GM12878 (cell line): ENCODE measurements around the gene ZNF823. TPM values are rescaled to one million over a fixed set of nuclear protein-coding genes. Genes with fewer than 3 reads are reported as not detected.

Experiments
- ATAC-seq: fragments of 200-7000 bp; cut with Tn5 transposase; 3 replicates; pipeline ENCODE4 v1.9.1; 2020; ENCODE audit warnings: mild to moderate bottlenecking, moderate library complexity
- BruUV-seq: library from RNA; stranded (reverse); fragments of 400-500 nt; replicated peaks from 2 replicates; lab custom pipeline; 2021; lab: Mats Ljungman, UMichigan
- CTCF ChIA-PET: fragments of 300-600 bp; sonication (Branson Sonifier 250); formaldehyde crosslinking; extraction: SDS; loops from one replicate; lab custom pipeline; 2021; ENCODE audit warnings: inconsistent platforms; lab: Yijun Ruan, JAX
- POLR2A ChIA-PET: fragments of 350-600 bp; formaldehyde crosslinking; extraction: SDS; loops from one replicate; lab custom pipeline; 2021; ENCODE audit warnings: inconsistent platforms; lab: Charles Lee
- RAD21 ChIA-PET: fragments of 300-600 bp; sonication (Branson Sonifier 250); formaldehyde crosslinking; loops from one replicate; lab custom pipeline; 2023; ENCODE audit warnings: antibody characterized with exemption; ENCODE audit not compliant: unreplicated experiment; lab: Charles Lee
- SMC1A ChIA-PET: fragments of 300-600 bp; sonication (Branson Sonifier 250); formaldehyde crosslinking; loops from one replicate; lab custom pipeline; 2023; ENCODE audit not compliant: unreplicated experiment, uncharacterized antibody; lab: Charles Lee
- DNase-seq: peaks from one replicate; pipeline ENCODE4 v3.0.0-alpha.2; 2011; ENCODE audit warnings: low read depth, low spot score
- FAIRE-seq: peaks from 3 replicates; lab custom pipeline; 2011; peaks lifted over from hg19 to GRCh38; lab: Jason Lieb, UNC
- H2AFZ ChIP-seq: 2 replicates; pipeline ENCODE4 v1.6.0; 2011; ENCODE audit warnings: low read depth, low read length, control low read depth; ENCODE audit not compliant: control insufficient read depth
- H3K27ac ChIP-seq: 2 replicates; pipeline ENCODE4 v1.5.1; 2011; ENCODE audit warnings: control low read depth; ENCODE audit not compliant: control insufficient read depth, insufficient read depth
- H3K27me3 ChIP-seq, 2 experiments: replicated peaks in 1 of 2; 2 replicates each; pipeline versions ENCODE4 v1.6.0 to v1.6.1; 2011; ENCODE audit warnings: low read length in 1 of 2; ENCODE audit not compliant: control insufficient read depth in 2 of 2, insufficient read depth in 2 of 2
- H3K36me3 ChIP-seq, 2 experiments: 2 replicates each; pipeline ENCODE4 v1.5.1; 2011; ENCODE audit warnings: low read length in 1 of 2; ENCODE audit not compliant: control insufficient read depth in 2 of 2, insufficient read depth in 2 of 2
- H3K4me1 ChIP-seq: 2 replicates; pipeline ENCODE4 v1.6.1; 2011; ENCODE audit warnings: mild to moderate bottlenecking, low read length, moderate library complexity, mixed read lengths; ENCODE audit not compliant: control insufficient read depth, insufficient read depth
- H3K4me2 ChIP-seq: 2 replicates; pipeline ENCODE4 v1.6.0; 2011; ENCODE audit warnings: control low read depth; ENCODE audit not compliant: control insufficient read depth, insufficient read depth
- H3K4me3 ChIP-seq: fragments of 200-600 bp; sonication (generic); 2 replicates; pipeline ENCODE4 v1.5.1; 2016
- H3K79me2 ChIP-seq: 2 replicates; pipeline ENCODE4 v1.6.0; 2011; ENCODE audit warnings: low read length; ENCODE audit not compliant: control insufficient read depth, insufficient read depth
- H3K9ac ChIP-seq: 2 replicates; pipeline ENCODE4 v1.8.0; 2011; ENCODE audit warnings: low read length, control low read depth, mixed read lengths; ENCODE audit not compliant: control insufficient read depth, insufficient read depth
- H3K9me3 ChIP-seq: replicated peaks from 3 replicates; pipeline ENCODE4 v1.5.1; 2011; ENCODE audit warnings: mild to moderate bottlenecking, low read length; ENCODE audit not compliant: control insufficient read depth, insufficient read depth
- H4K20me1 ChIP-seq: 2 replicates; pipeline ENCODE4 v1.6.0; 2011; ENCODE audit not compliant: control insufficient read depth, insufficient read depth
- BACH1 ChIP-seq: fragments of 450-650 bp; IDR thresholded peaks from 2 replicates; pipeline ENCODE4 v1.6.1; 2017; ENCODE audit warnings: mild to moderate bottlenecking, borderline replicate concordance
- BMI1 ChIP-seq: fragments of 450-650 bp; IDR thresholded peaks from 2 replicates; pipeline ENCODE4 v1.6.1; 2016; ENCODE audit warnings: mild to moderate bottlenecking, moderate library complexity, borderline replicate concordance
- HDAC2 ChIP-seq: fragments of 200-600 bp; sonication (generic); IDR thresholded peaks from 2 replicates; pipeline ENCODE4 v1.6.1; 2017
- IRF3 ChIP-seq: fragments of 450-650 bp; IDR thresholded peaks from 2 replicates; pipeline ENCODE4 v1.6.1; 2014; ENCODE audit warnings: mild to moderate bottlenecking
- IRF4 ChIP-seq: IDR thresholded peaks from 2 replicates; pipeline ENCODE4 v1.6.1; 2011; ENCODE audit warnings: low read depth, low read length
- NFYB ChIP-seq: IDR thresholded peaks from 2 replicates; pipeline ENCODE4 v1.6.1; 2011; ENCODE audit warnings: low read depth, mild to moderate bottlenecking, low read length, improper control_type of control experiment, moderate library complexity; ENCODE audit not compliant: insufficient read depth
- PAX8 ChIP-seq: fragments of 450-650 bp; IDR thresholded peaks from 2 replicates; pipeline ENCODE4 v1.6.1; 2017; ENCODE audit warnings: mild to moderate bottlenecking, moderate library complexity
- RBBP5 ChIP-seq: fragments of 200-600 bp; sonication (generic); conservative IDR thresholded peaks from 2 replicates; pipeline ENCODE4 v1.6.1; 2016
- TCF3 ChIP-seq: IDR thresholded peaks from 2 replicates; pipeline ENCODE4 v1.6.1; 2012; ENCODE audit warnings: low read depth, mild to moderate bottlenecking, low read length, borderline replicate concordance; ENCODE audit not compliant: insufficient read depth
- ZNF217 ChIP-seq: fragments of 450-650 bp; IDR thresholded peaks from 2 replicates; pipeline ENCODE4 v1.6.1; 2017; ENCODE audit warnings: antibody characterized with exemption, mild to moderate bottlenecking
- ZNF592 ChIP-seq: fragments of 450-650 bp; IDR thresholded peaks from 2 replicates; pipeline ENCODE4 v1.6.1; 2017; ENCODE audit warnings: mild to moderate bottlenecking, moderate library complexity
- WGBS: methylation state at CpG from one replicate; pipeline ENCODE4 v1.1.6; 2016; ENCODE audit warnings: low lambda C conversion rate; ENCODE audit not compliant: insufficient replicate concordance, insufficient coverage; ENCODE audit errors: missing lambda C conversion rate; 5-methylcytosine and 5-hydroxymethylcytosine counted together
- in situ Hi-C: fragments of 300-500 bp; cut with MboI; formaldehyde crosslinking; loops from 9 replicates; pipeline ENCODE4 v1.14.3; 2018; ENCODE audit warnings: mixed read lengths
- intact Hi-C: fragments of 100-400 bp; cut with micrococcal nuclease; formaldehyde crosslinking; loops from one replicate; pipeline ENCODE4 v1.14.2; 2022; ENCODE audit not compliant: unreplicated experiment
- polyA plus RNA-seq, 11 experiments: library from polyadenylated mRNA; depleted of rRNA in 4 of 11; unstranded in 6 of 11; stranded (reverse) in 5 of 11; fragments of >200 nt; fragmentation: Nextera tagmentation in 4 of 11; fragmentation: Illumina TruSeq in 1 of 11; extraction: Ambion mirVana in 4 of 11; extraction: Trizol in 1 of 11; gene quantifications; 1 replicate in 1 of 11; 2 replicates in 10 of 11; pipeline versions ENCODE4 v1.2.1 to v1.2.3, GENCODE V29; 2011 to 2016; ENCODE audit warnings: inconsistent platforms in 2 of 11, missing spikeins in 2 of 11, low read depth in 1 of 11
- total RNA-seq, 4 experiments: library from RNA; depleted of rRNA in 3 of 4; stranded (reverse); fragments of >200 nt in 3 of 4; fragmentation: Illumina TruSeq in 1 of 4; extraction: Trizol in 1 of 4; gene quantifications; 2 replicates each; pipeline versions ENCODE4 v1.2.1 to v1.2.3, GENCODE V29; 2013 to 2021
- TF ChIP-seq, protein P1 (sequence below): IDR thresholded peaks from 2 replicates; pipeline ENCODE4 v1.6.1; 2012; ENCODE audit warnings: low read length, inconsistent platforms
- TF ChIP-seq, protein P2 (sequence below): fragments of 450-650 bp; IDR thresholded peaks from 2 replicates; pipeline ENCODE4 v1.6.1; 2016; ENCODE audit warnings: mild to moderate bottlenecking

Gene ZNF823
- total and polyA plus RNA-seq, 10 of the 15 experiments (the other 5 are each of a cell fraction or from before 2014, with no cell fraction given): 3.3 to 8.0 (median 4.5) TPM

GRCh38 chr19:11708457-11708856 is 30.3 kb downstream of the ZNF823 start:
- no peaks in the 10 kb centered on the region for H3K79me2 ChIP-seq
- WGBS: 0% methylated on average over 3 of the region's 3 CpGs
- H3K9ac ChIP-seq: no peak overlapping the region
- peaks cover 1% of the 10 kb centered on the region; the same call in 2 of the 3 replicates for H3K9me3 ChIP-seq
- no peak; the same call in 2 of the 3 replicates for ATAC-seq
- no peak overlapping the region for H3K4me3 ChIP-seq
- DNase-seq: no peak
- ChIA-PET SMC1A (interaction anchor here (0.6 to 0.7 kb wide), 2 partner anchors 63 to 362 kb away, joined by 3 read pairs; partner anchors contain the start of genes CCDC159 and TMEM205), RAD21 (no interaction called here), POLR2A (no interaction called here), CTCF (interaction anchor here (1.0 to 1.3 kb wide), 2 partner anchors 8 to 28 kb away, joined by 3 to 6 read pairs; no protein-coding TSS in a partner anchor)
- H4K20me1 ChIP-seq: no peaks in the 10 kb centered on the region
- H3K27me3 ChIP-seq: no peaks in the 10 kb centered on the region
- no TSS peak for BruUV-seq
- no peak overlapping the region for H3K27ac ChIP-seq
- intact Hi-C loops (no loop called here), in situ Hi-C loops (no loop called here)
- no peak for TF ChIP-seq IRF4
- TF ChIP-seq IRF3: no peak
- no peak for TF ChIP-seq RBBP5
- TF ChIP-seq, protein P1, sequence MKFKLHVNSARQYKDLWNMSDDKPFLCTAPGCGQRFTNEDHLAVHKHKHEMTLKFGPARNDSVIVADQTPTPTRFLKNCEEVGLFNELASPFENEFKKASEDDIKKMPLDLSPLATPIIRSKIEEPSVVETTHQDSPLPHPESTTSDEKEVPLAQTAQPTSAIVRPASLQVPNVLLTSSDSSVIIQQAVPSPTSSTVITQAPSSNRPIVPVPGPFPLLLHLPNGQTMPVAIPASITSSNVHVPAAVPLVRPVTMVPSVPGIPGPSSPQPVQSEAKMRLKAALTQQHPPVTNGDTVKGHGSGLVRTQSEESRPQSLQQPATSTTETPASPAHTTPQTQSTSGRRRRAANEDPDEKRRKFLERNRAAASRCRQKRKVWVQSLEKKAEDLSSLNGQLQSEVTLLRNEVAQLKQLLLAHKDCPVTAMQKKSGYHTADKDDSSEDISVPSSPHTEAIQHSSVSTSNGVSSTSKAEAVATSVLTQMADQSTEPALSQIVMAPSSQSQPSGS: no peak
- TF ChIP-seq NFYB: no peak
- no peak for TF ChIP-seq BMI1
- TF ChIP-seq, protein P2, sequence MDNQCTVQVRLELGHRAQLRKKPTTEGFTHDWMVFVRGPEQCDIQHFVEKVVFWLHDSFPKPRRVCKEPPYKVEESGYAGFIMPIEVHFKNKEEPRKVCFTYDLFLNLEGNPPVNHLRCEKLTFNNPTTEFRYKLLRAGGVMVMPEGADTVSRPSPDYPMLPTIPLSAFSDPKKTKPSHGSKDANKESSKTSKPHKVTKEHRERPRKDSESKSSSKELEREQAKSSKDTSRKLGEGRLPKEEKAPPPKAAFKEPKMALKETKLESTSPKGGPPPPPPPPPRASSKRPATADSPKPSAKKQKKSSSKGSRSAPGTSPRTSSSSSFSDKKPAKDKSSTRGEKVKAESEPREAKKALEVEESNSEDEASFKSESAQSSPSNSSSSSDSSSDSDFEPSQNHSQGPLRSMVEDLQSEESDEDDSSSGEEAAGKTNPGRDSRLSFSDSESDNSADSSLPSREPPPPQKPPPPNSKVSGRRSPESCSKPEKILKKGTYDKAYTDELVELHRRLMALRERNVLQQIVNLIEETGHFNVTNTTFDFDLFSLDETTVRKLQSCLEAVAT: no peak
- no peak for TF ChIP-seq ZNF217
- no peak for TF ChIP-seq ZNF592
- no peak for TF ChIP-seq HDAC2
- no peak for TF ChIP-seq BACH1
- TF ChIP-seq TCF3: no peak
- no peak for TF ChIP-seq PAX8
- no peak for FAIRE-seq
- H3K36me3 ChIP-seq: no peaks in the 10 kb centered on the region
- H3K4me1 ChIP-seq: no peaks in the 10 kb centered on the region
- H3K4me2 ChIP-seq: no peak overlapping the region
- H2AFZ ChIP-seq: no peak overlapping the region
